Measurements from ENCODE around the gene ZW10.
A peak's percentile ranks its signal among the peaks of the same experiment; 100 is the strongest.
"Not testable (repeated sequence)": the region's sequence is repeated elsewhere in the genome, so short reads cannot be mapped to it uniquely, and the experiment has no call there.

ZW10 gene

GRCh38 chr11:113806406-113806805 lies 32.9 kb upstream of the ZW10 start:
- TF ChIP-seq CTCF (IDR thresholded peaks at IDR 0.05; ENCODE audit: control insufficient read depth, extremely low read depth, insufficient read depth): peak; percentile 67
- H3K4me3 ChIP-seq (ENCODE audit: low read depth, low read length): no peak overlapping the region
- no peak for DNase-seq (ENCODE audit: low read depth)

- H3K4me3 ChIP-seq (ENCODE audit: low read depth, low read length): no peak overlapping the region
- no peak for TF ChIP-seq CTCF (IDR thresholded peaks at IDR 0.05; ENCODE audit: control insufficient read depth, extremely low read depth, insufficient read depth)
- no peak for DNase-seq (ENCODE audit: low read depth)
Measured at GRCh38 chr11:113805640-113806039, 32.1 kb upstream of the ZW10 start.

- no peak overlapping the region for H3K4me3 ChIP-seq (ENCODE audit: low read depth, low read length)
- TF ChIP-seq CTCF (IDR thresholded peaks at IDR 0.05; ENCODE audit: control insufficient read depth, extremely low read depth, insufficient read depth): no peak
- no peak for DNase-seq (ENCODE audit: low read depth)
Measured at GRCh38 chr11:113802621-113803020, 29.1 kb upstream of the ZW10 start.

GRCh38 chr11:113796663-113797259 lies 23.3 kb upstream of the ZW10 start:
- TF ChIP-seq CTCF (IDR thresholded peaks at IDR 0.05; ENCODE audit: control insufficient read depth, extremely low read depth, insufficient read depth): peak; percentile 67
- H3K4me3 ChIP-seq (ENCODE audit: low read depth, low read length): no peak overlapping the region
- peak; percentile 34 for DNase-seq (ENCODE audit: low read depth)

GRCh38 chr11:113789675-113790320 lies 16.3 kb upstream of the ZW10 start:
- no peak for DNase-seq (ENCODE audit: low read depth)
- no peak for TF ChIP-seq CTCF (IDR thresholded peaks at IDR 0.05; ENCODE audit: control insufficient read depth, extremely low read depth, insufficient read depth)
- no peak overlapping the region for H3K4me3 ChIP-seq (ENCODE audit: low read depth, low read length)

GRCh38 chr11:113789016-113789415 lies 15.5 kb upstream of the ZW10 start:
- not testable (repeated sequence) for H3K4me3 ChIP-seq (ENCODE audit: low read depth, low read length); DNase-seq (ENCODE audit: low read depth)

GRCh38 chr11:113782134-113782533 lies 8.6 kb upstream of the ZW10 start:
- H3K4me3 ChIP-seq (ENCODE audit: low read depth, low read length): no peak overlapping the region
- TF ChIP-seq CTCF (IDR thresholded peaks at IDR 0.05; ENCODE audit: control insufficient read depth, extremely low read depth, insufficient read depth): no peak
- peak; percentile 80 for DNase-seq (ENCODE audit: low read depth)
